ENCODE measurements around the gene HYAL3. TPM values are rescaled to one million over a fixed set of nuclear protein-coding genes. Genes with fewer than 3 reads are reported as not detected.

The HYAL3 gene
- total RNA-seq, 4 donors from 2014 or later = 2.4 to 8.8 (median 4.0) TPM

DNA sequence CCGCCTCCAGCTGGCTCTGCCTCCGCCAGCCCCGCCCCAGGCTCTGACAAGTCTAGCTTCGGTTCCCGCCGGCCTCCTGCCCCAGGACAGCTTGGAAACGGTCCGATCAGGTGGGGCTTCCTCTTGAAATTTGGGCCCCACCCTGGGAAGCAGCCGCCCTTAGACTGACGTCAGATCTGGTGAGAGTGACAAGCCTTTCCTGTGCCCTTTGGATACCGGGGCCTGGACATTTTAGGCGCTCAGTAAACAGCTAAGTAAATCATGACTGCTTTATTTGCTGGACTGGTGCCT lies 378 bp upstream of the HYAL3 start:
- ATAC-seq = no peak
- H3K9me3 ChIP-seq = no peaks in the 10 kb centered on the region
- H3K4me3 ChIP-seq = peak overlapping the region; percentile 29 to 68
- 0% methylated on average over 1 of the region's 12 CpGs; no CpG with 5 or more reads in 1 of the 2 donors for WGBS, 2 donors (ENCODE audit: low coverage in 1 of 2)
- TF ChIP-seq POLR2AphosphoS5 (IDR thresholded peaks at IDR 0.05) (no peak), POLR2A (IDR thresholded peaks at IDR 0.05) (no peak), EP300 (IDR thresholded peaks at IDR 0.05) (no peak)
- TF ChIP-seq, protein P1, sequence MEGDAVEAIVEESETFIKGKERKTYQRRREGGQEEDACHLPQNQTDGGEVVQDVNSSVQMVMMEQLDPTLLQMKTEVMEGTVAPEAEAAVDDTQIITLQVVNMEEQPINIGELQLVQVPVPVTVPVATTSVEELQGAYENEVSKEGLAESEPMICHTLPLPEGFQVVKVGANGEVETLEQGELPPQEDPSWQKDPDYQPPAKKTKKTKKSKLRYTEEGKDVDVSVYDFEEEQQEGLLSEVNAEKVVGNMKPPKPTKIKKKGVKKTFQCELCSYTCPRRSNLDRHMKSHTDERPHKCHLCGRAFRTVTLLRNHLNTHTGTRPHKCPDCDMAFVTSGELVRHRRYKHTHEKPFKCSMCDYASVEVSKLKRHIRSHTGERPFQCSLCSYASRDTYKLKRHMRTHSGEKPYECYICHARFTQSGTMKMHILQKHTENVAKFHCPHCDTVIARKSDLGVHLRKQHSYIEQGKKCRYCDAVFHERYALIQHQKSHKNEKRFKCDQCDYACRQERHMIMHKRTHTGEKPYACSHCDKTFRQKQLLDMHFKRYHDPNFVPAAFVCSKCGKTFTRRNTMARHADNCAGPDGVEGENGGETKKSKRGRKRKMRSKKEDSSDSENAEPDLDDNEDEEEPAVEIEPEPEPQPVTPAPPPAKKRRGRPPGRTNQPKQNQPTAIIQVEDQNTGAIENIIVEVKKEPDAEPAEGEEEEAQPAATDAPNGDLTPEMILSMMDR (IDR thresholded peaks at IDR 0.05) = no peak
- H3K27ac ChIP-seq = peak overlapping the region; percentile 64 to 92 (median 90)
- no peaks in the 10 kb centered on the region for H3K27me3 ChIP-seq
- H3K4me1 ChIP-seq = peaks cover 0 to 56% (median 26%) of the 10 kb centered on the region in 3 donors
- peaks cover 0 to 12% of the 10 kb centered on the region in 2 donors for H3K36me3 ChIP-seq

DNA sequence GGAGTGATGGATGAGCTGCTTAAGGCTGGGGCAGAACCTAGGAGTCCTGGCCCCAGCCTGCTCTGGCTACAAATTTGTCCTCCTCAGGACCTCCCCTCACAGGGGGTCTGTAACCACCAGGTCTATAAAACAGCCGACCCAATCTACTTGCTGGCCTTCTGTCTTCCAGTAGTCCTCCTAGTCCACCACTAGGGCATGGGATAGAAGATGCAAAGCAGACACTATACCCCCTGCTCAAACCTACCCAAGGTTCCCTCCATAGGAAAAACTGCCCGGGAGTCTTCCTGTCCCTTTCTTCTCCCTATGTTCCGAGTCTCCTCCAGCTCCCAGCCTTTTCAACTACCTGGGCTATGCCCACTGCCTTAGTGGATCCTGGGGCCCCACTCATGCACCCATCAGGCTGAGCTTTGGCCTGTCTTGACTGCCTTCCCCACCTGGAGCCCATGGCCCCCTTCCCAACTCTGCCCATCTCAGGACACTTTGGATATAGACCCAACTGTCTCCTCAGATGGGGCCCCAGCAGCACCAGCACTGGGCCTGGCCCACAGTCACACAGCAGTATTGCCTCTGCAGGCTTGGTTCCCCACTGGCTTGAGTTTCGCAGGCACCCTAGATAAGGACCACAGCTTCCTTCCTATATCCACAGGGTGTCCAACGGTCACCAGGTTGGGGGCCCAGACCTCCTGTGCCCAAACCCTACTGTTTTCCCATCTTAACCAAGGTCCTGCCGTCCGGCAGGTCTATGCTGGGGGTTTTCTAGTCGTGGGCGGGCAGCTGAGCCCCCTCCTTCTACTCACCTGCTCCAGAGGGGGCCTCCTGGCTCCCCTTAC lies 1.1 kb downstream of the HYAL3 start:
- Histone ChIP-seq H3K27me3 (no peaks in the 10 kb centered on the region), H3K4me3 (peak overlapping the region; percentile 41 to 68), H3K9me3 (no peaks in the 10 kb centered on the region), H3K27ac (peak overlapping the region; percentile 39 to 92 (median 90)), H3K36me3 (peaks cover 0 to 12% of the 10 kb centered on the region in 2 donors), H3K4me1 (peaks cover 0 to 51% (median 24%) of the 10 kb centered on the region in 3 donors)
- no peak for ATAC-seq
- TF ChIP-seq POLR2A (IDR thresholded peaks at IDR 0.05) (no peak), EP300 (IDR thresholded peaks at IDR 0.05) (no peak), POLR2AphosphoS5 (IDR thresholded peaks at IDR 0.05) (no peak)
- TF ChIP-seq, protein P1 (IDR thresholded peaks at IDR 0.05) = no peak
- WGBS, 2 donors (ENCODE audit: low coverage in 1 of 2) = 60% methylated on average over 1 of the region's 9 CpGs; no CpG with 5 or more reads in 1 of the 2 donors

DNA sequence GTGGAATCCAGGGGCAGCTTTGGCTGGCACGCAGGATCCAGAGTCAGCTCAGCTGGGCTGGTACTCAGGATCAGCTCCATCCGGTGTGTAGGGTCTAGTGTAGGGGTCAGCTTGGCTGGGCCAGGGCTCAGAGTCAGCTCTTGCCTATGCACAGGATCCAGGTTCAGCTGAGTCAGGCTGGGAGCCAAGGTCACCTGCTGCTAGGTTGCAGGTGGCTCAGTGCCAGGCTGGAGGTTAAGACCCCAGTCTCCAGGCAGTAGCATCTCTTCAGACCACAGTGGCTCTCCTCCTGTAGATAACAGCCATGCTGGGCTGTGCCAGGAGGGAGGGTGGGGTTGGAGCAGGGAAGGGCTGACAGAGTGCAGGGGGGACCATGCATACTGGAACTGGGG lies 1.8 kb downstream of the HYAL3 start:
- TF ChIP-seq EP300 (IDR thresholded peaks at IDR 0.05) (no peak), POLR2A (IDR thresholded peaks at IDR 0.05) (no peak), POLR2AphosphoS5 (IDR thresholded peaks at IDR 0.05) (no peak)
- TF ChIP-seq, protein P1 (IDR thresholded peaks at IDR 0.05) = no peak
- WGBS, 2 donors (ENCODE audit: low coverage in 1 of 2) = no CpG with 5 or more reads among the region's 2 CpGs
- Histone ChIP-seq H3K9me3 (no peaks in the 10 kb centered on the region), H3K27me3 (no peaks in the 10 kb centered on the region), H3K4me1 (peaks cover 0 to 51% (median 24%) of the 10 kb centered on the region in 3 donors), H3K4me3 (no peak overlapping the region), H3K36me3 (peaks cover 0 to 12% of the 10 kb centered on the region in 2 donors), H3K27ac (peak overlapping the region in 2 of 4 donors; percentile 89 to 92)
- ATAC-seq = no peak

DNA sequence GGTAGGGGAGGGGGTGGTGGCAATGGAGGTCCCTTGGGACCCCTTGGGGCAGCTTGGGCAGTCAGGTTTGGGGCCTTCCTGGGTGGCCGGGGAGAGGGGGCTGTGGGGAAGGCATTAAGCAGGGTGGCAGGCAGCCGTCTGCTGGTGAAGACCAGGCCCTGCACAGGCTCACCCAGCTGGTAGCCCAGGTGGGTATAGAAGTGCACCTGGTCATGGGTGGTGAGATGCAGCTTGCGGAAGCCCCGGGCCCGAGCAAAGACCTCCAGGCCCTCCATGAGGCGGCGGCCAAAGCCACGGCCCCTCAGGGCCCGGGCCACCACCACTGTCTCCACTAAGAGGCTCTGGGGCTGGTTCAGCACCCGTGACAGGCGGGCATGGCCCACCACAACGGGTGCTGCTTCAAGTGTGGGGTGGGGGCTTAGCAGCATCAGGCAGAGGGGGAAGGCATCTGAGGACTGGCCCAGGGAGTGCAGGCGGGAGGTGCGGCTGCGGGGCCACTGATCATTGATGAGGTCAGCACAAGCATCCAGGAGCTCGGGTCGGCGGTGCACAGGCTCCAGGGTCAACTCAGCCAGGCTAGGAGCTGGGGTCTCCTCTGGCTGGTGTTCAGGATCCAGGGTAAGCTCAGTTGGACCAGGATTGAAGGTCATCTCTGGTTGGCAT lies 2.4 kb downstream of the HYAL3 start:
- no peak for TF ChIP-seq POLR2AphosphoS5 (IDR thresholded peaks at IDR 0.05)
- TF ChIP-seq, protein P1 (IDR thresholded peaks at IDR 0.05) = no peak
- TF ChIP-seq POLR2A (IDR thresholded peaks at IDR 0.05) = no peak
- TF ChIP-seq EP300 (IDR thresholded peaks at IDR 0.05) = no peak
- H3K27ac ChIP-seq = no peak overlapping the region

More for the DNA sequence above, 2.4 kb downstream of the HYAL3 start:
- H3K4me1 ChIP-seq = peaks cover 0 to 47% (median 24%) of the 10 kb centered on the region in 3 donors
- H3K9me3 ChIP-seq = no peaks in the 10 kb centered on the region
- H3K36me3 ChIP-seq = peaks cover 0 to 12% of the 10 kb centered on the region in 2 donors
- H3K4me3 ChIP-seq = no peak overlapping the region
- no peak for ATAC-seq
- H3K27me3 ChIP-seq = no peaks in the 10 kb centered on the region
- no CpG with 5 or more reads among the region's 18 CpGs for WGBS, 2 donors (ENCODE audit: low coverage in 1 of 2)

All from gastroesophageal sphincter (tissue), 4 donors.